ENCODE measurements around the gene SLC29A3. TPM values are rescaled to one million over a fixed set of nuclear protein-coding genes. Genes with fewer than 3 reads are reported as not detected.

The SLC29A3 gene
- total RNA-seq, 1 donor from 2014 or later: 4.4 TPM

GRCh38 chr10:71397296-71398212 lies 78.5 kb downstream of the SLC29A3 start:
- peak; percentile 80 for DNase-seq (ENCODE audit: extremely low spot score, unreplicated experiment)
- H3K9me3 Mint-ChIP-seq (ENCODE audit: unreplicated experiment): no peaks in the 10 kb centered on the region
- H3K27me3 Mint-ChIP-seq (ENCODE audit: unreplicated experiment): peaks cover 78% of the 10 kb centered on the region
- H3K4me3 Mint-ChIP-seq (ENCODE audit: unreplicated experiment): no peak overlapping the region
- H3K4me1 Mint-ChIP-seq (ENCODE audit: unreplicated experiment): peaks cover 8% of the 10 kb centered on the region
- no peak for TF ChIP-seq CTCF (IDR thresholded peaks at IDR 0.05)
- H3K27ac Mint-ChIP-seq (ENCODE audit: unreplicated experiment): no peak overlapping the region
- no peaks in the 10 kb centered on the region for H3K36me3 Mint-ChIP-seq (ENCODE audit: unreplicated experiment)

- no peaks in the 10 kb centered on the region for H3K36me3 Mint-ChIP-seq (ENCODE audit: unreplicated experiment)
- peaks cover 8% of the 10 kb centered on the region for H3K4me1 Mint-ChIP-seq (ENCODE audit: unreplicated experiment)
- H3K4me3 Mint-ChIP-seq (ENCODE audit: unreplicated experiment): no peak overlapping the region
- DNase-seq (ENCODE audit: extremely low spot score, unreplicated experiment): peak; percentile 44
- TF ChIP-seq CTCF (IDR thresholded peaks at IDR 0.05): no peak
- H3K27me3 Mint-ChIP-seq (ENCODE audit: unreplicated experiment): peaks cover 65% of the 10 kb centered on the region
- no peaks in the 10 kb centered on the region for H3K9me3 Mint-ChIP-seq (ENCODE audit: unreplicated experiment)
- H3K27ac Mint-ChIP-seq (ENCODE audit: unreplicated experiment): no peak overlapping the region
These were observed 79.9 kb downstream of the SLC29A3 start for GRCh38 chr10:71398976-71399375.

- Mint-ChIP-seq H3K36me3 (ENCODE audit: unreplicated experiment) (no peaks in the 10 kb centered on the region), H3K4me3 (ENCODE audit: unreplicated experiment) (no peak overlapping the region), H3K27ac (ENCODE audit: unreplicated experiment) (no peak overlapping the region), H3K27me3 (ENCODE audit: unreplicated experiment) (peaks cover 69% of the 10 kb centered on the region), H3K4me1 (ENCODE audit: unreplicated experiment) (peaks cover 8% of the 10 kb centered on the region), H3K9me3 (ENCODE audit: unreplicated experiment) (no peaks in the 10 kb centered on the region)
- peak; percentile 66 for DNase-seq (ENCODE audit: extremely low spot score, unreplicated experiment)
- TF ChIP-seq CTCF (IDR thresholded peaks at IDR 0.05): no peak
These were observed 80.9 kb downstream of the SLC29A3 start for GRCh38 chr10:71399946-71400345.

GRCh38 chr10:71401056-71401455 lies 82.0 kb downstream of the SLC29A3 start:
- no peaks in the 10 kb centered on the region for H3K36me3 Mint-ChIP-seq (ENCODE audit: unreplicated experiment)
- TF ChIP-seq CTCF (IDR thresholded peaks at IDR 0.05): no peak
- peaks cover 65% of the 10 kb centered on the region for H3K27me3 Mint-ChIP-seq (ENCODE audit: unreplicated experiment)
- H3K4me1 Mint-ChIP-seq (ENCODE audit: unreplicated experiment): peaks cover 7% of the 10 kb centered on the region
- DNase-seq (ENCODE audit: extremely low spot score, unreplicated experiment): peak; percentile 76
- no peak overlapping the region for H3K4me3 Mint-ChIP-seq (ENCODE audit: unreplicated experiment)
- H3K9me3 Mint-ChIP-seq (ENCODE audit: unreplicated experiment): no peaks in the 10 kb centered on the region
- no peak overlapping the region for H3K27ac Mint-ChIP-seq (ENCODE audit: unreplicated experiment)

- peaks cover 7% of the 10 kb centered on the region for H3K4me1 Mint-ChIP-seq (ENCODE audit: unreplicated experiment)
- H3K4me3 Mint-ChIP-seq (ENCODE audit: unreplicated experiment): no peak overlapping the region
- peaks cover 72% of the 10 kb centered on the region for H3K27me3 Mint-ChIP-seq (ENCODE audit: unreplicated experiment)
- TF ChIP-seq CTCF (IDR thresholded peaks at IDR 0.05): no peak
- DNase-seq (ENCODE audit: extremely low spot score, unreplicated experiment): peak; percentile 32
- H3K36me3 Mint-ChIP-seq (ENCODE audit: unreplicated experiment): no peaks in the 10 kb centered on the region
- H3K27ac Mint-ChIP-seq (ENCODE audit: unreplicated experiment): no peak overlapping the region
- H3K9me3 Mint-ChIP-seq (ENCODE audit: unreplicated experiment): no peaks in the 10 kb centered on the region
These were observed 82.9 kb downstream of the SLC29A3 start for GRCh38 chr10:71402005-71402404.
